ENCODE measurements around the gene ATAD3A. TPM values are rescaled to one million over a fixed set of nuclear protein-coding genes. Genes with fewer than 3 reads are reported as not detected.
A peak's percentile ranks its signal among the peaks of the same experiment; 100 is the strongest.
"Not testable (repeated sequence)": the region's sequence is repeated elsewhere in the genome, so short reads cannot be mapped to it uniquely, and the experiment has no call there.

Gene ATAD3A
- total and polyA plus RNA-seq, 9 of the 15 experiments (the other 6 are each of a cell fraction or from before 2014, with no cell fraction given), result 0.10 to 173 (median 36.7) TPM

GRCh38 chr1:1519805-1520505 lies 8.0 kb downstream of the ATAD3A start:
- intact Hi-C loops (cut with micrococcal nuclease), result loop anchor here (10.0 kb wide), 1 partner anchor 125 kb away; the partner anchor contains the start of gene CCNL2
- CTCF ChIA-PET (ENCODE audit: low intra/inter-chr PET ratio); H3K27me3 ChIP-seq (ENCODE audit: control insufficient read depth in 2 of 2, insufficient read depth in 2 of 2, low read length in 2 of 2); H3K9ac ChIP-seq (ENCODE audit: insufficient read depth in 1 of 2, low read depth in 2 of 2, low read length in 2 of 2); in situ Hi-C loops (cut with MboI); H3K4me3 ChIP-seq; H2AFZ ChIP-seq (ENCODE audit: low read depth, low read length); H3K4me2 ChIP-seq (ENCODE audit: insufficient read depth, low read length); H3K4me1 ChIP-seq (replicated peaks in 1 of 2; ENCODE audit: control insufficient read depth in 2 of 2, insufficient read depth in 2 of 2, low read length in 2 of 2); H3K79me2 ChIP-seq (ENCODE audit: control insufficient read depth, insufficient read depth, low read length); BruUV-seq (replicated peaks); H3K9me3 ChIP-seq (replicated peaks; ENCODE audit: control insufficient read depth, insufficient read depth, low read depth, low read length); H3K9me1 ChIP-seq (ENCODE audit: control insufficient read depth, insufficient read depth, low read length); H4K20me1 ChIP-seq (replicated peaks; ENCODE audit: control insufficient read depth, insufficient read depth, low read length); H3K27ac ChIP-seq (ENCODE audit: extremely low read depth, low read depth, low read length); FAIRE-seq; ATAC-seq: not testable (repeated sequence)
- H3K36me3 ChIP-seq (ENCODE audit: control insufficient read depth, insufficient read depth, low read length), result peaks cover 78% of the 10 kb centered on the region
- POLR2A ChIA-PET, result interaction anchor here (0.5 kb wide), 1 partner anchor 944 kb away, joined by 3 read pairs; no protein-coding TSS in a partner anchor
- WGBS (ENCODE audit: insufficient coverage, low coverage, missing lambda C conversion rate), result 97% methylated on average over 33 of the region's 51 CpGs
- TF ChIP-seq POLR2G (IDR thresholded peaks at IDR 0.05; ENCODE audit: low read depth, low read length) (0 out of 2 replicates have a peak, but pooled peaks have one; percentile 18), ZBTB9 (CRISPR knock-in tag; IDR thresholded peaks at IDR 0.05) (peak; percentile 76; the same call in 1 of the 2 replicates), ZBTB33 (CRISPR knock-in tag; IDR thresholded peaks at IDR 0.05) (0 out of 2 replicates have a peak, but pooled peaks have one; percentile 32)
- DNase-seq (ENCODE audit: extremely low read depth in 1 of 4, low spot score in 3 of 4), result peak in 1 of 4 experiments; percentile 6

All from K562 (cell line).